ENCODE data around the gene ZKSCAN5. TPM values are rescaled to one million over a fixed set of nuclear protein-coding genes. Genes with fewer than 3 reads are reported as not detected.

ZKSCAN5 gene
- total and polyA plus RNA-seq, 2 of the 8 experiments (the other 6 are each of a cell fraction or from before 2014, with no cell fraction given): 5.3 to 13.5 TPM

- no peak for TF ChIP-seq E2F6 (IDR thresholded peaks at IDR 0.05)
- TF ChIP-seq SUZ12 (IDR thresholded peaks at IDR 0.05; ENCODE audit: low read length): no peak
- no peak for TF ChIP-seq EZH2 (IDR thresholded peaks at IDR 0.05; ENCODE audit: low read depth, low read length, severe bottlenecking)
- TF ChIP-seq HDAC6 (IDR thresholded peaks at IDR 0.05; ENCODE audit: low read depth, low read length): no peak
Measured at GRCh38 chr7:99562832-99563231, 58.4 kb downstream of the ZKSCAN5 start (continued).
